HepG2 (cell line): Measurements from ENCODE around the gene LMOD1. TPM values are rescaled to one million over a fixed set of nuclear protein-coding genes. Genes with fewer than 3 reads are reported as not detected.

Experiments
- ATAC-seq: fragments of 200-7000 bp; cut with Tn5 transposase; 3 replicates; pipeline ENCODE4 v1.9.1; 2020; ENCODE audit warnings: mild to moderate bottlenecking, moderate library complexity
- BruUV-seq: library from RNA; stranded (reverse); fragments of 400-500 nt; replicated peaks from 2 replicates; lab custom pipeline; 2021; lab: Mats Ljungman, UMichigan
- CTCF ChIA-PET: fragments of 300-600 bp; formaldehyde crosslinking; extraction: SDS; loops from one replicate; lab custom pipeline; 2021; ENCODE audit warnings: low total read pairs, inconsistent platforms, low intra/inter-chr PET ratio; lab: Yijun Ruan, JAX
- POLR2A ChIA-PET: fragments of 350-600 bp; sonication (Branson Sonifier 250); formaldehyde crosslinking; loops from one replicate; lab custom pipeline; 2020; ENCODE audit warnings: antibody characterized with exemption, inconsistent platforms; lab: Yijun Ruan, JAX
- DNase-seq: peaks from one replicate; pipeline ENCODE4 v3.0.0-alpha.2; 2015; ENCODE audit warnings: low spot score
- FAIRE-seq: peaks from 3 replicates; lab custom pipeline; 2011; peaks lifted over from hg19 to GRCh38; lab: Jason Lieb, UNC
- H2AFZ ChIP-seq: one replicate; pipeline ENCODE4 v1.6.1; 2011; ENCODE audit warnings: low read length, inconsistent platforms
- H3K27ac ChIP-seq: fragments of 300-600 bp; 3 replicates; pipeline ENCODE4 v1.8.0; 2011; ENCODE audit warnings: mixed run types, mild to moderate bottlenecking, mixed read lengths, low read length, inconsistent platforms; ENCODE audit not compliant: insufficient read depth; ENCODE audit errors: extremely low read length
- H3K27me3 ChIP-seq, 2 experiments: fragments of 200-600 bp in 1 of 2; 2 replicates in 1 of 2; 3 replicates in 1 of 2; pipeline versions ENCODE4 v1.6.0 to v1.8.0; 2011; ENCODE audit warnings: low read length in 2 of 2, mild to moderate bottlenecking in 2 of 2, moderate library complexity in 2 of 2, inconsistent platforms in 1 of 2; ENCODE audit not compliant: insufficient read depth in 2 of 2, control insufficient read depth in 1 of 2
- H3K36me3 ChIP-seq, 2 experiments: fragments of 200-600 bp in 1 of 2; replicated peaks in 1 of 2; 2 replicates in 1 of 2; 3 replicates in 1 of 2; pipeline versions ENCODE4 v1.5.1 to v1.8.0; 2011; ENCODE audit warnings: low read length in 2 of 2, inconsistent platforms in 1 of 2; ENCODE audit not compliant: insufficient read depth in 2 of 2, control insufficient read depth in 1 of 2
- H3K4me1 ChIP-seq: 2 replicates; pipeline ENCODE4 v1.5.1; 2012; ENCODE audit warnings: low read length, inconsistent platforms; ENCODE audit not compliant: insufficient read depth
- H3K4me2 ChIP-seq: 2 replicates; pipeline ENCODE4 v1.6.0; 2011; ENCODE audit warnings: low read depth, low read length, inconsistent platforms
- H3K4me3 ChIP-seq, 3 experiments: fragments of 200-600 bp in 1 of 3; sonication (generic), shearing (Covaris generic) in 1 of 3; replicated peaks in 1 of 3; 2 replicates each; pipeline ENCODE4 v1.5.1; 2011 to 2016; ENCODE audit warnings: low read length in 3 of 3, inconsistent platforms in 2 of 3, low read depth in 2 of 3, mild to moderate bottlenecking in 2 of 3, control low read depth in 1 of 3, mixed read lengths in 1 of 3; ENCODE audit not compliant: insufficient read depth in 1 of 3
- H3K79me2 ChIP-seq: one replicate; pipeline ENCODE4 v1.6.1; 2011; ENCODE audit warnings: low read length, inconsistent platforms; ENCODE audit not compliant: insufficient read depth
- H3K9ac ChIP-seq: 2 replicates; pipeline ENCODE4 v1.6.0; 2011; ENCODE audit warnings: mild to moderate bottlenecking, low read depth, low read length, inconsistent platforms; ENCODE audit not compliant: insufficient read depth
- H3K9me3 ChIP-seq: 2 replicates; pipeline ENCODE4 v1.5.1; 2012; ENCODE audit warnings: mild to moderate bottlenecking, low read length
- H4K20me1 ChIP-seq: 2 replicates; pipeline ENCODE4 v1.6.0; 2011; ENCODE audit warnings: inconsistent platforms, mild to moderate bottlenecking, low read length, moderate library complexity; ENCODE audit not compliant: insufficient read depth
- E2F2 ChIP-seq: sonication (generic); formaldehyde crosslinking; IDR thresholded peaks from 2 replicates; pipeline ENCODE4 v1.4.0; 2020; ENCODE audit warnings: missing genetic modification reagents, borderline replicate concordance
- LCORL ChIP-seq, 2 experiments: fragments of 450-650 bp in 1 of 2; sonication (generic) in 1 of 2; formaldehyde crosslinking in 1 of 2; IDR thresholded peaks; 2 replicates each; pipeline versions ENCODE4 v1.5.0 to v1.6.1; 2017 to 2020; ENCODE audit warnings: antibody characterized with exemption in 1 of 2, missing genetic modification reagents in 1 of 2
- PAWR ChIP-seq: sonication (generic); formaldehyde crosslinking; IDR thresholded peaks from 2 replicates; pipeline ENCODE4 v1.4.0; 2020; ENCODE audit warnings: missing genetic modification reagents, mild to moderate bottlenecking, borderline replicate concordance
- SOX6 ChIP-seq, 2 experiments: fragments of 450-650 bp in 1 of 2; sonication (generic) in 1 of 2; formaldehyde crosslinking in 1 of 2; IDR thresholded peaks; 2 replicates each; pipeline versions ENCODE4 v1.4.0 to v1.6.1; 2017 to 2020; ENCODE audit warnings: antibody characterized with exemption in 1 of 2, mild to moderate bottlenecking in 1 of 2, missing genetic modification reagents in 1 of 2
- ZBTB7A ChIP-seq: sonication (generic); formaldehyde crosslinking; IDR thresholded peaks from 2 replicates; pipeline ENCODE4 v1.8.0; 2022; ENCODE audit warnings: mild to moderate bottlenecking, missing genetic modification reagents
- ZMYM4 ChIP-seq: sonication (generic); formaldehyde crosslinking; IDR thresholded peaks from 2 replicates; pipeline ENCODE4 v1.8.1; 2023; ENCODE audit warnings: mild to moderate bottlenecking, missing genetic modification reagents
- ZNF292 ChIP-seq: sonication (generic); formaldehyde crosslinking; IDR thresholded peaks from 2 replicates; pipeline ENCODE4 v1.8.1; 2022; ENCODE audit warnings: mild to moderate bottlenecking, low read depth, missing genetic modification reagents, borderline replicate concordance
- ZNF550 ChIP-seq: sonication (generic); formaldehyde crosslinking; IDR thresholded peaks from 2 replicates; pipeline ENCODE4 v1.4.0; 2020; ENCODE audit warnings: mild to moderate bottlenecking, missing genetic modification reagents, borderline replicate concordance
- WGBS: methylation state at CpG from one replicate; pipeline ENCODE4 v1.1.6; 2017; ENCODE audit warnings: low lambda C conversion rate; 5-methylcytosine and 5-hydroxymethylcytosine counted together
- in situ Hi-C: cut with HindIII; loops from 2 replicates; pipeline ENCODE4 v1.10.0; 2017; ENCODE audit warnings: low pct_unique_long_range_greater_than_20kb; ENCODE audit not compliant: extremely low pct_ligation_motif_present
- intact Hi-C: fragments of 100-400 bp; cut with micrococcal nuclease; formaldehyde crosslinking; loops from one replicate; pipeline ENCODE4 v1.10.0; 2022; ENCODE audit not compliant: unreplicated experiment
- polyA plus RNA-seq, 8 experiments: library from polyadenylated mRNA; depleted of rRNA in 3 of 8; stranded (reverse) in 7 of 8; unstranded in 1 of 8; fragments of >200 nt; fragmentation: Illumina TruSeq in 4 of 8; extraction: Trizol in 4 of 8; gene quantifications; 2 replicates each; pipeline versions ENCODE4 v1.2.1 to v1.2.3, GENCODE V29; 2011 to 2016; ENCODE audit warnings: low read depth in 4 of 8, missing spikeins in 1 of 8, mixed read lengths in 1 of 8; ENCODE audit not compliant: insufficient read depth in 1 of 8
- total RNA-seq, 5 experiments: library from RNA; depleted of rRNA; stranded (reverse); fragments of >200 nt; fragmentation: Illumina TruSeq; extraction: Trizol; gene quantifications; 2 replicates each; pipeline ENCODE4 v1.2.3, GENCODE V29; 2016; ENCODE audit warnings: low read depth in 1 of 5
- TF ChIP-seq, protein P1 (sequence below): sonication (generic); formaldehyde crosslinking; conservative IDR thresholded peaks from 2 replicates; pipeline ENCODE4 v1.4.0; 2020; ENCODE audit warnings: mild to moderate bottlenecking, missing genetic modification reagents, moderate library complexity
- TF ChIP-seq, protein P2 (sequence below): sonication (generic); formaldehyde crosslinking; IDR thresholded peaks from 2 replicates; pipeline ENCODE4 v1.5.0; 2020; ENCODE audit warnings: mild to moderate bottlenecking, missing genetic modification reagents, borderline replicate concordance

The LMOD1 gene
- total and polyA plus RNA-seq, 2 of the 13 experiments (the other 11 are each of a cell fraction or from before 2014, with no cell fraction given), result not detected

GRCh38 chr1:201848230-201848629 is 98.1 kb downstream of the LMOD1 start:
- no peak overlapping the region for H2AFZ ChIP-seq
- no peak overlapping the region for H3K9ac ChIP-seq
- H3K27ac ChIP-seq, result peak overlapping the region; percentile 41
- intact Hi-C loops, result no loop called here
- H3K27me3 ChIP-seq, result no peaks in the 10 kb centered on the region
- BruUV-seq, result no TSS peak
- H3K36me3 ChIP-seq, result peaks cover 14 to 53% of the 10 kb centered on the region in 2 experiments
- H3K79me2 ChIP-seq, result peaks cover 26% of the 10 kb centered on the region
- no peaks in the 10 kb centered on the region for H3K9me3 ChIP-seq
- ChIA-PET POLR2A (interaction anchor here (0.7 kb wide), 1 partner anchor 19 kb away, joined by 5 read pairs; no protein-coding TSS in a partner anchor), CTCF (no interaction called here)
- no peak overlapping the region for H3K4me3 ChIP-seq
- DNase-seq (no peak), ATAC-seq (peak; percentile 83), FAIRE-seq (no peak)
- no peak overlapping the region for H3K4me2 ChIP-seq
- peaks cover 16% of the 10 kb centered on the region for H3K4me1 ChIP-seq
- no peaks in the 10 kb centered on the region; the same call in 1 of the 2 replicates for H4K20me1 ChIP-seq
- WGBS, result 78% methylated on average over 6 of the region's 6 CpGs
- in situ Hi-C loops, result no loop called here
- TF ChIP-seq ZNF292 (CRISPR knock-in tag), result no peak
- no peak for TF ChIP-seq SOX6 (IDR thresholded peaks at IDR 0.05)
- TF ChIP-seq SOX6 (CRISPR knock-in tag; IDR thresholded peaks at IDR 0.05), result peak; percentile 52; the same call in 1 of the 2 replicates
- no peak for TF ChIP-seq ZNF550 (CRISPR knock-in tag)
- TF ChIP-seq, protein P1, sequence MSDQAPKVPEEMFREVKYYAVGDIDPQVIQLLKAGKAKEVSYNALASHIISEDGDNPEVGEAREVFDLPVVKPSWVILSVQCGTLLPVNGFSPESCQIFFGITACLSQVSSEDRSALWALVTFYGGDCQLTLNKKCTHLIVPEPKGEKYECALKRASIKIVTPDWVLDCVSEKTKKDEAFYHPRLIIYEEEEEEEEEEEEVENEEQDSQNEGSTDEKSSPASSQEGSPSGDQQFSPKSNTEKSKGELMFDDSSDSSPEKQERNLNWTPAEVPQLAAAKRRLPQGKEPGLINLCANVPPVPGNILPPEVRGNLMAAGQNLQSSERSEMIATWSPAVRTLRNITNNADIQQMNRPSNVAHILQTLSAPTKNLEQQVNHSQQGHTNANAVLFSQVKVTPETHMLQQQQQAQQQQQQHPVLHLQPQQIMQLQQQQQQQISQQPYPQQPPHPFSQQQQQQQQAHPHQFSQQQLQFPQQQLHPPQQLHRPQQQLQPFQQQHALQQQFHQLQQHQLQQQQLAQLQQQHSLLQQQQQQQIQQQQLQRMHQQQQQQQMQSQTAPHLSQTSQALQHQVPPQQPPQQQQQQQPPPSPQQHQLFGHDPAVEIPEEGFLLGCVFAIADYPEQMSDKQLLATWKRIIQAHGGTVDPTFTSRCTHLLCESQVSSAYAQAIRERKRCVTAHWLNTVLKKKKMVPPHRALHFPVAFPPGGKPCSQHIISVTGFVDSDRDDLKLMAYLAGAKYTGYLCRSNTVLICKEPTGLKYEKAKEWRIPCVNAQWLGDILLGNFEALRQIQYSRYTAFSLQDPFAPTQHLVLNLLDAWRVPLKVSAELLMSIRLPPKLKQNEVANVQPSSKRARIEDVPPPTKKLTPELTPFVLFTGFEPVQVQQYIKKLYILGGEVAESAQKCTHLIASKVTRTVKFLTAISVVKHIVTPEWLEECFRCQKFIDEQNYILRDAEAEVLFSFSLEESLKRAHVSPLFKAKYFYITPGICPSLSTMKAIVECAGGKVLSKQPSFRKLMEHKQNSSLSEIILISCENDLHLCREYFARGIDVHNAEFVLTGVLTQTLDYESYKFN (CRISPR knock-in tag), result peak; percentile 54
- no peak for TF ChIP-seq PAWR
- TF ChIP-seq ZBTB7A (CRISPR knock-in tag), result no peak
- no peak for TF ChIP-seq E2F2
- TF ChIP-seq ZMYM4, result peak; percentile 41; the same call in 1 of the 2 replicates
- TF ChIP-seq LCORL (IDR thresholded peaks at IDR 0.05), result no peak
- TF ChIP-seq LCORL (CRISPR knock-in tag; IDR thresholded peaks at IDR 0.05), result 0 out of 2 replicates have a peak, but pooled peaks have one; percentile 31
- TF ChIP-seq, protein P2, sequence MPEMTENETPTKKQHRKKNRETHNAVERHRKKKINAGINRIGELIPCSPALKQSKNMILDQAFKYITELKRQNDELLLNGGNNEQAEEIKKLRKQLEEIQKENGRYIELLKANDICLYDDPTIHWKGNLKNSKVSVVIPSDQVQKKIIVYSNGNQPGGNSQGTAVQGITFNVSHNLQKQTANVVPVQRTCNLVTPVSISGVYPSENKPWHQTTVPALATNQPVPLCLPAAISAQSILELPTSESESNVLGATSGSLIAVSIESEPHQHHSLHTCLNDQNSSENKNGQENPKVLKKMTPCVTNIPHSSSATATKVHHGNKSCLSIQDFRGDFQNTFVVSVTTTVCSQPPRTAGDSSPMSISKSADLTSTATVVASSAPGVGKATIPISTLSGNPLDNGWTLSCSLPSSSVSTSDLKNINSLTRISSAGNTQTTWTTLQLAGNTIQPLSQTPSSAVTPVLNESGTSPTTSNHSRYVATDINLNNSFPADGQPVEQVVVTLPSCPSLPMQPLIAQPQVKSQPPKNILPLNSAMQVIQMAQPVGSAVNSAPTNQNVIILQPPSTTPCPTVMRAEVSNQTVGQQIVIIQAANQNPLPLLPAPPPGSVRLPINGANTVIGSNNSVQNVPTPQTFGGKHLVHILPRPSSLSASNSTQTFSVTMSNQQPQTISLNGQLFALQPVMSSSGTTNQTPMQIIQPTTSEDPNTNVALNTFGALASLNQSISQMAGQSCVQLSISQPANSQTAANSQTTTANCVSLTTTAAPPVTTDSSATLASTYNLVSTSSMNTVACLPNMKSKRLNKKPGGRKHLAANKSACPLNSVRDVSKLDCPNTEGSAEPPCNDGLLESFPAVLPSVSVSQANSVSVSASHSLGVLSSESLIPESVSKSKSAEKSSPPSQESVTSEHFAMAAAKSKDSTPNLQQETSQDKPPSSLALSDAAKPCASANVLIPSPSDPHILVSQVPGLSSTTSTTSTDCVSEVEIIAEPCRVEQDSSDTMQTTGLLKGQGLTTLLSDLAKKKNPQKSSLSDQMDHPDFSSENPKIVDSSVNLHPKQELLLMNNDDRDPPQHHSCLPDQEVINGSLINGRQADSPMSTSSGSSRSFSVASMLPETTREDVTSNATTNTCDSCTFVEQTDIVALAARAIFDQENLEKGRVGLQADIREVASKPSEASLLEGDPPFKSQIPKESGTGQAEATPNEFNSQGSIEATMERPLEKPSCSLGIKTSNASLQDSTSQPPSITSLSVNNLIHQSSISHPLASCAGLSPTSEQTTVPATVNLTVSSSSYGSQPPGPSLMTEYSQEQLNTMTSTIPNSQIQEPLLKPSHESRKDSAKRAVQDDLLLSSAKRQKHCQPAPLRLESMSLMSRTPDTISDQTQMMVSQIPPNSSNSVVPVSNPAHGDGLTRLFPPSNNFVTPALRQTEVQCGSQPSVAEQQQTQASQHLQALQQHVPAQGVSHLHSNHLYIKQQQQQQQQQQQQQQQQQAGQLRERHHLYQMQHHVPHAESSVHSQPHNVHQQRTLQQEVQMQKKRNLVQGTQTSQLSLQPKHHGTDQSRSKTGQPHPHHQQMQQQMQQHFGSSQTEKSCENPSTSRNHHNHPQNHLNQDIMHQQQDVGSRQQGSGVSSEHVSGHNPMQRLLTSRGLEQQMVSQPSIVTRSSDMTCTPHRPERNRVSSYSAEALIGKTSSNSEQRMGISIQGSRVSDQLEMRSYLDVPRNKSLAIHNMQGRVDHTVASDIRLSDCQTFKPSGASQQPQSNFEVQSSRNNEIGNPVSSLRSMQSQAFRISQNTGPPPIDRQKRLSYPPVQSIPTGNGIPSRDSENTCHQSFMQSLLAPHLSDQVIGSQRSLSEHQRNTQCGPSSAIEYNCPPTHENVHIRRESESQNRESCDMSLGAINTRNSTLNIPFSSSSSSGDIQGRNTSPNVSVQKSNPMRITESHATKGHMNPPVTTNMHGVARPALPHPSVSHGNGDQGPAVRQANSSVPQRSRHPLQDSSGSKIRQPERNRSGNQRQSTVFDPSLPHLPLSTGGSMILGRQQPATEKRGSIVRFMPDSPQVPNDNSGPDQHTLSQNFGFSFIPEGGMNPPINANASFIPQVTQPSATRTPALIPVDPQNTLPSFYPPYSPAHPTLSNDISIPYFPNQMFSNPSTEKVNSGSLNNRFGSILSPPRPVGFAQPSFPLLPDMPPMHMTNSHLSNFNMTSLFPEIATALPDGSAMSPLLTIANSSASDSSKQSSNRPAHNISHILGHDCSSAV (CRISPR knock-in tag), result no peak
